Loucy (cell line): ENCODE measurements around the gene QRICH1.

ENCODE experiments used
- EZH2phosphoT487 ChIP-seq: fragments of 200-600 bp; IDR thresholded peaks from 2 replicates; pipeline ENCODE4 v1.6.1; 2018; ENCODE audit warnings: antibody characterized with exemption, mild to moderate bottlenecking, moderate library complexity, borderline replicate concordance
- TF ChIP-seq, protein P1 (sequence below): fragments of 200-600 bp; sonication (generic); conservative IDR thresholded peaks from 2 replicates; pipeline ENCODE4 v1.5.1; 2014; ENCODE audit warnings: mild to moderate bottlenecking, antibody characterized with exemption, low read length

DNA sequence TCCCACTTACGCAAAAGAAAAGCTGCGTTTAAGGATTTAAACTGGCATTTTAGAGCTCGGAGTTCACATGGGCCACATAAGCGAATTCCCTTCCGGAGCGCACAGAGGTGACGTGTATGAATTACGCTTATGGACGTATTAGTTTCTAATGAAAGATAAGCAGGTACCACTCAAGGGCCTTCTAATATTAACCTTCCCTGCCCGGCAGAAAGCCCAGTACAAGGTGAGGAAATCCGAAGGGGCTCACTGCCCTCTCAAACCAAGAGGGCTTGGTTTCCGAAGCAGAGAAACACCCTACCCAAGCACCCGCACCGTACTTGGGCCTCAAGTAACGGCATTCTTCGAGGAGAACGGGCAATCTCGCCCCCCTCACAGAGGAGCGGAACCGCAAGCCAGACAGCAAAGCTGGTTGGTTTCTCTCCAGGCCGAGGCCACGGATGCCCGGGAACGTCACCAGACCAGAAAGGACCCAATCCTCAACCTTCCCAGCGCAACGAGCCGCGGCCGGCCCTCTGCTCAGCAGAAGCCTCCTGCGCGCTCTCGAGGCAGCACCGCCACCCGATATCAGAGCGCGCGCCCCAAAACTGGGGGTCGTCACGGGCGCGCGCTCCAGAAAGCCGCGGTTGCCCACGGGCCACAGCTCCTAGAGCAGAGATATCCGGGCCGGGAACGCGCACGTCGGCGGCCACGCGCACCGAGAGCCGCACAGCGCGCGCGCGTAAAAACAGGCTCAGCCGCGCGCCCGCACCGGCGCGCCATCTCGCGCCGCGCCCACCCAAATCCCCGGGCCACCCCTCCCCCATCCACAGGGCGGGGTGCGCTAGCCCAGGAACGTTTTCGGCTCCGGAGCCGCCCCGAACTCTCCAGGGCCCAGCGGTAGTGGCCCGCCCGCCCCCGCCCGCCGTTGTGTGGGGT lies 676 bp downstream of the QRICH1 start:
- TF ChIP-seq EZH2phosphoT487 = no peak
- TF ChIP-seq, protein P1, sequence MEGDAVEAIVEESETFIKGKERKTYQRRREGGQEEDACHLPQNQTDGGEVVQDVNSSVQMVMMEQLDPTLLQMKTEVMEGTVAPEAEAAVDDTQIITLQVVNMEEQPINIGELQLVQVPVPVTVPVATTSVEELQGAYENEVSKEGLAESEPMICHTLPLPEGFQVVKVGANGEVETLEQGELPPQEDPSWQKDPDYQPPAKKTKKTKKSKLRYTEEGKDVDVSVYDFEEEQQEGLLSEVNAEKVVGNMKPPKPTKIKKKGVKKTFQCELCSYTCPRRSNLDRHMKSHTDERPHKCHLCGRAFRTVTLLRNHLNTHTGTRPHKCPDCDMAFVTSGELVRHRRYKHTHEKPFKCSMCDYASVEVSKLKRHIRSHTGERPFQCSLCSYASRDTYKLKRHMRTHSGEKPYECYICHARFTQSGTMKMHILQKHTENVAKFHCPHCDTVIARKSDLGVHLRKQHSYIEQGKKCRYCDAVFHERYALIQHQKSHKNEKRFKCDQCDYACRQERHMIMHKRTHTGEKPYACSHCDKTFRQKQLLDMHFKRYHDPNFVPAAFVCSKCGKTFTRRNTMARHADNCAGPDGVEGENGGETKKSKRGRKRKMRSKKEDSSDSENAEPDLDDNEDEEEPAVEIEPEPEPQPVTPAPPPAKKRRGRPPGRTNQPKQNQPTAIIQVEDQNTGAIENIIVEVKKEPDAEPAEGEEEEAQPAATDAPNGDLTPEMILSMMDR = no peak
